GM12878 (cell line): ENCODE data around the gene EIF5B. TPM values are rescaled to one million over a fixed set of nuclear protein-coding genes. Genes with fewer than 3 reads are reported as not detected.

Experiments
- ATF7 ChIP-seq: fragments of 450-650 bp; IDR thresholded peaks from 2 replicates; pipeline ENCODE4 v1.6.1; 2016; ENCODE audit warnings: low read depth, mild to moderate bottlenecking
- BCLAF1 ChIP-seq: fragments of 450-650 bp; IDR thresholded peaks from 2 replicates; pipeline ENCODE4 v1.6.1; 2017; ENCODE audit warnings: antibody characterized with exemption, mild to moderate bottlenecking, moderate library complexity
- BRCA1 ChIP-seq: IDR thresholded peaks from 2 replicates; pipeline ENCODE4 v1.6.1; 2011; ENCODE audit warnings: low read depth, low read length, improper control_type of control experiment
- CEBPZ ChIP-seq: fragments of 150-350 bp; IDR thresholded peaks from 2 replicates; pipeline ENCODE4 v1.6.1; 2016; ENCODE audit warnings: low read depth, low read length
- HDAC6 ChIP-seq: fragments of 200-600 bp; sonication (generic); IDR thresholded peaks from one replicate; pipeline ENCODE4 v1.8.0; 2017; ENCODE audit warnings: antibody characterized with exemption; ENCODE audit not compliant: unreplicated experiment
- IKZF1 ChIP-seq: fragments of 450-650 bp; conservative IDR thresholded peaks from 2 replicates; pipeline ENCODE4 v1.6.1; 2017; ENCODE audit warnings: antibody characterized with exemption, mild to moderate bottlenecking
- NFIC ChIP-seq: IDR thresholded peaks from 2 replicates; pipeline ENCODE4 v1.6.1; 2012; ENCODE audit warnings: low read depth, mild to moderate bottlenecking, inconsistent platforms, low read length, moderate library complexity
- NFYA ChIP-seq: IDR thresholded peaks from 2 replicates; pipeline ENCODE4 v1.6.1; 2011; ENCODE audit warnings: low read depth, mild to moderate bottlenecking, low read length, improper control_type of control experiment, borderline replicate concordance
- PBX3 ChIP-seq: IDR thresholded peaks from 2 replicates; pipeline ENCODE4 v1.6.1; 2011; ENCODE audit warnings: mild to moderate bottlenecking, low read depth, low read length, moderate library complexity; ENCODE audit not compliant: insufficient replicate concordance
- PRDM15 ChIP-seq: fragments of 450-650 bp; formaldehyde crosslinking; IDR thresholded peaks from 2 replicates; pipeline ENCODE4 v1.4.0; 2020; ENCODE audit warnings: mild to moderate bottlenecking, moderate library complexity
- SP1 ChIP-seq: IDR thresholded peaks from one replicate; pipeline ENCODE4 v1.6.1; 2011; ENCODE audit warnings: low read depth, low read length
- SREBF2 ChIP-seq: IDR thresholded peaks from 2 replicates; pipeline ENCODE4 v1.6.1; 2012; ENCODE audit warnings: mild to moderate bottlenecking, low read length
- SRF ChIP-seq, 2 experiments: IDR thresholded peaks; 2 replicates each; pipeline ENCODE4 v1.6.1; 2011; ENCODE audit warnings: low read depth in 2 of 2, low read length in 2 of 2, mild to moderate bottlenecking in 1 of 2, moderate library complexity in 1 of 2
- polyA plus RNA-seq, 11 experiments: library from polyadenylated mRNA; depleted of rRNA in 4 of 11; unstranded in 6 of 11; stranded (reverse) in 5 of 11; fragments of >200 nt; fragmentation: Nextera tagmentation in 4 of 11; fragmentation: Illumina TruSeq in 1 of 11; extraction: Ambion mirVana in 4 of 11; extraction: Trizol in 1 of 11; gene quantifications; 1 replicate in 1 of 11; 2 replicates in 10 of 11; pipeline versions ENCODE4 v1.2.1 to v1.2.3, GENCODE V29; 2011 to 2016; ENCODE audit warnings: inconsistent platforms in 2 of 11, missing spikeins in 2 of 11, low read depth in 1 of 11
- total RNA-seq, 4 experiments: library from RNA; depleted of rRNA in 3 of 4; stranded (reverse); fragments of >200 nt in 3 of 4; fragmentation: Illumina TruSeq in 1 of 4; extraction: Trizol in 1 of 4; gene quantifications; 2 replicates each; pipeline versions ENCODE4 v1.2.1 to v1.2.3, GENCODE V29; 2013 to 2021

EIF5B gene
- total and polyA plus RNA-seq, 10 of the 15 experiments (the other 5 are each of a cell fraction or from before 2014, with no cell fraction given): 21.7 to 119 (median 40.8) TPM

GRCh38 chr2:99335911-99336803 is 1.0 kb upstream of the EIF5B start, which contains the start of gene TXNDC9 (continued):
- TF ChIP-seq IKZF1 (peak; percentile 99), ATF7 (peak; percentile 50; the same call in 1 of the 2 replicates), NFYA (no peak), HDAC6 (no peak), SREBF2 (peak; percentile 55; the same call in 1 of the 2 replicates), SP1 (peak; percentile 85), BRCA1 (peak; percentile 60), SRF (IDR thresholded peaks at IDR 0.05; ENCODE audit: low read depth in 2 of 2, low read length in 2 of 2) (peak in 1 of 2 experiments; percentile 85; a peak in 2 of 4 replicates), PBX3 (peak; percentile 65), NFIC (peak; percentile 72; the same call in 1 of the 2 replicates), PRDM15 (CRISPR knock-in tag) (0 out of 2 replicates have a peak, but pooled peaks have one; percentile 27), CEBPZ (no peak), BCLAF1 (no peak)
